Osteoblast (primary cell): ENCODE data around the gene ITGB5. TPM values are rescaled to one million over a fixed set of nuclear protein-coding genes. Genes with fewer than 3 reads are reported as not detected.
"Not testable (repeated sequence)": the region's sequence is repeated elsewhere in the genome, so short reads cannot be mapped to it uniquely, and the experiment has no call there.

ENCODE experiments used
- DNase-seq: peaks from one replicate; pipeline ENCODE4 v3.0.0; 2011; ENCODE audit warnings: low spot score, mixed read lengths; ENCODE audit not compliant: insufficient read length; ENCODE audit errors: missing footprints
- H2AFZ ChIP-seq: 2 replicates; pipeline ENCODE4 v1.6.0; 2011; ENCODE audit warnings: mild to moderate bottlenecking, low read length
- H3K27ac ChIP-seq: 2 replicates; pipeline ENCODE4 v1.5.1; 2011; ENCODE audit warnings: mild to moderate bottlenecking, low read depth, low read length, moderate library complexity
- H3K27me3 ChIP-seq: 2 replicates; pipeline ENCODE4 v1.6.0; 2012; ENCODE audit warnings: mild to moderate bottlenecking, control low read depth, inconsistent platforms, low read length, moderate library complexity; ENCODE audit not compliant: insufficient read depth
- H3K36me3 ChIP-seq: 2 replicates; pipeline ENCODE4 v1.5.1; 2011; ENCODE audit warnings: mild to moderate bottlenecking, low read length, control low read depth, moderate library complexity; ENCODE audit not compliant: insufficient read depth
- H3K4me1 ChIP-seq: 2 replicates; pipeline ENCODE4 v1.5.1; 2011; ENCODE audit warnings: mild to moderate bottlenecking, low read length, control low read depth, moderate library complexity; ENCODE audit not compliant: insufficient read depth
- H3K4me2 ChIP-seq: 2 replicates; pipeline ENCODE4 v1.6.0; 2011; ENCODE audit warnings: mild to moderate bottlenecking, low read length; ENCODE audit not compliant: insufficient read depth
- H3K4me3 ChIP-seq: fragments of 200-600 bp; sonication (generic); 3 replicates; pipeline ENCODE4 v1.5.1; 2012; ENCODE audit warnings: mild to moderate bottlenecking, low read length, inconsistent platforms; ENCODE audit not compliant: insufficient read depth
- H3K79me2 ChIP-seq: 2 replicates; pipeline ENCODE4 v1.6.0; 2012; ENCODE audit warnings: mild to moderate bottlenecking, low read length, control low read depth, inconsistent platforms; ENCODE audit not compliant: insufficient read depth
- H3K9me3 ChIP-seq: 2 replicates; pipeline ENCODE4 v1.5.1; 2011; ENCODE audit warnings: low read depth, low read length, control low read depth
- H4K20me1 ChIP-seq: 2 replicates; pipeline ENCODE4 v1.6.0; 2012; ENCODE audit warnings: mild to moderate bottlenecking, low read length, control low read depth; ENCODE audit not compliant: insufficient read depth
- CTCF ChIP-seq: IDR thresholded peaks from 2 replicates; pipeline ENCODE4 v1.5.1; 2011; ENCODE audit warnings: mild to moderate bottlenecking, low read depth, low read length, moderate library complexity; ENCODE audit errors: extremely low read depth
- total RNA-seq: library from RNA; depleted of rRNA; stranded (reverse); fragments of >200 nt; gene quantifications from 2 replicates; pipeline ENCODE4 v1.2.3, GENCODE V29; 2012

ITGB5 gene
- total RNA-seq, 1 donor = 433 TPM

- H3K36me3 ChIP-seq = peaks cover 40% of the 10 kb centered on the region
- no peaks in the 10 kb centered on the region for H3K9me3 ChIP-seq
- H3K4me2 ChIP-seq = peak overlapping the region; percentile 53
- no peaks in the 10 kb centered on the region for H3K27me3 ChIP-seq
- DNase-seq = peak; percentile 91
- H3K4me1 ChIP-seq = peaks cover 17% of the 10 kb centered on the region
- no peaks in the 10 kb centered on the region for H3K79me2 ChIP-seq
- no peaks in the 10 kb centered on the region for H4K20me1 ChIP-seq
- H3K4me3 ChIP-seq = no peak overlapping the region
- TF ChIP-seq CTCF = peak; percentile 99
- H2AFZ ChIP-seq = no peak overlapping the region
- H3K27ac ChIP-seq = peak overlapping the region; percentile 60
Measured at GRCh38 chr3:124761250-124761796, 125.8 kb downstream of the ITGB5 start.

GRCh38 chr3:124760601-124761000, 126.6 kb downstream of the ITGB5 start:
- peak; percentile 93 for DNase-seq
- Histone ChIP-seq H3K79me2 (no peaks in the 10 kb centered on the region), H3K27ac (peak overlapping the region; percentile 34), H2AFZ (no peak overlapping the region), H3K4me2 (no peak overlapping the region), H3K4me1 (peaks cover 17% of the 10 kb centered on the region), H3K27me3 (no peaks in the 10 kb centered on the region), H3K36me3 (peaks cover 35% of the 10 kb centered on the region), H3K9me3 (no peaks in the 10 kb centered on the region), H4K20me1 (no peaks in the 10 kb centered on the region), H3K4me3 (no peak overlapping the region)
- TF ChIP-seq CTCF = no peak

- no peaks in the 10 kb centered on the region for H3K9me3 ChIP-seq
- H3K4me3 ChIP-seq = no peak overlapping the region
- H3K4me1 ChIP-seq = peaks cover 17% of the 10 kb centered on the region
- no peak overlapping the region for H3K4me2 ChIP-seq
- peaks cover 27% of the 10 kb centered on the region for H3K36me3 ChIP-seq
- no peak for TF ChIP-seq CTCF
- no peaks in the 10 kb centered on the region for H4K20me1 ChIP-seq
- no peaks in the 10 kb centered on the region for H3K79me2 ChIP-seq
- no peak overlapping the region for H2AFZ ChIP-seq
- no peaks in the 10 kb centered on the region for H3K27me3 ChIP-seq
- H3K27ac ChIP-seq = peak overlapping the region; percentile 34
- no peak for DNase-seq
Measured at GRCh38 chr3:124759666-124760401, 127.3 kb downstream of the ITGB5 start.

- no peak for TF ChIP-seq CTCF
- no peak overlapping the region for H3K27ac ChIP-seq
- no peak overlapping the region for H3K4me3 ChIP-seq
- no peak overlapping the region for H3K4me2 ChIP-seq
- peaks cover 19% of the 10 kb centered on the region for H3K36me3 ChIP-seq
- H3K79me2 ChIP-seq = no peaks in the 10 kb centered on the region
- H2AFZ ChIP-seq = no peak overlapping the region
- DNase-seq = no peak
- H3K4me1 ChIP-seq = peaks cover 17% of the 10 kb centered on the region
- no peaks in the 10 kb centered on the region for H4K20me1 ChIP-seq
- no peaks in the 10 kb centered on the region for H3K9me3 ChIP-seq
- H3K27me3 ChIP-seq = no peaks in the 10 kb centered on the region
Measured at GRCh38 chr3:124758851-124759635, 128.1 kb downstream of the ITGB5 start.

- not testable (repeated sequence) for H3K27me3 ChIP-seq, H3K9me3 ChIP-seq, H3K36me3 ChIP-seq, H3K4me3 ChIP-seq, H4K20me1 ChIP-seq, H2AFZ ChIP-seq, H3K79me2 ChIP-seq, H3K4me2 ChIP-seq, H3K27ac ChIP-seq, DNase-seq
- H3K4me1 ChIP-seq = peaks cover 17% of the 10 kb centered on the region
Measured at GRCh38 chr3:124757926-124758325, 129.2 kb downstream of the ITGB5 start.
